ENCODE results near the gene ASTL.

DNA sequence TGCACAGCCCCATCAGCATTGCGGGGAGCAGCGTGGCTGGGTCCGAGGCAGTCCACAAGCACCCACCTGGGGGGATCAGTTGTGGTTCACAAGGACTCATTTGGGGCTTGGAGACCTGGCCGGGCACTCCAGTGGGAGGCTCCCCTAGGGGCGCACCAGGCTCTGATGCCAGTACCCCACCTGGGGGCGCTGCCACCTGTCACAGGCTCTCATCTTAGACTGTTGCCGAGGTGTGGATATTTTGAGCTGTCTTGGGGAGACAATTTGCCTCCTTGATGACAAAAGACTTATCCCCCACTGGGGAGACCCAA lies 25.0 kb downstream of the ASTL start:
- TF ChIP-seq, protein P1, sequence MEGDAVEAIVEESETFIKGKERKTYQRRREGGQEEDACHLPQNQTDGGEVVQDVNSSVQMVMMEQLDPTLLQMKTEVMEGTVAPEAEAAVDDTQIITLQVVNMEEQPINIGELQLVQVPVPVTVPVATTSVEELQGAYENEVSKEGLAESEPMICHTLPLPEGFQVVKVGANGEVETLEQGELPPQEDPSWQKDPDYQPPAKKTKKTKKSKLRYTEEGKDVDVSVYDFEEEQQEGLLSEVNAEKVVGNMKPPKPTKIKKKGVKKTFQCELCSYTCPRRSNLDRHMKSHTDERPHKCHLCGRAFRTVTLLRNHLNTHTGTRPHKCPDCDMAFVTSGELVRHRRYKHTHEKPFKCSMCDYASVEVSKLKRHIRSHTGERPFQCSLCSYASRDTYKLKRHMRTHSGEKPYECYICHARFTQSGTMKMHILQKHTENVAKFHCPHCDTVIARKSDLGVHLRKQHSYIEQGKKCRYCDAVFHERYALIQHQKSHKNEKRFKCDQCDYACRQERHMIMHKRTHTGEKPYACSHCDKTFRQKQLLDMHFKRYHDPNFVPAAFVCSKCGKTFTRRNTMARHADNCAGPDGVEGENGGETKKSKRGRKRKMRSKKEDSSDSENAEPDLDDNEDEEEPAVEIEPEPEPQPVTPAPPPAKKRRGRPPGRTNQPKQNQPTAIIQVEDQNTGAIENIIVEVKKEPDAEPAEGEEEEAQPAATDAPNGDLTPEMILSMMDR (IDR thresholded peaks at IDR 0.05; ENCODE audit: poor library complexity), result no peak
- TF ChIP-seq EZH2 (IDR thresholded peaks at IDR 0.05; ENCODE audit: borderline replicate concordance), result no peak
- no peak for TF ChIP-seq EZH2phosphoT487 (IDR thresholded peaks at IDR 0.05; ENCODE audit: low read depth, severe bottlenecking, unreplicated experiment)
